ENCODE measurements around the gene DIAPH3.

DIAPH3 gene

DNA sequence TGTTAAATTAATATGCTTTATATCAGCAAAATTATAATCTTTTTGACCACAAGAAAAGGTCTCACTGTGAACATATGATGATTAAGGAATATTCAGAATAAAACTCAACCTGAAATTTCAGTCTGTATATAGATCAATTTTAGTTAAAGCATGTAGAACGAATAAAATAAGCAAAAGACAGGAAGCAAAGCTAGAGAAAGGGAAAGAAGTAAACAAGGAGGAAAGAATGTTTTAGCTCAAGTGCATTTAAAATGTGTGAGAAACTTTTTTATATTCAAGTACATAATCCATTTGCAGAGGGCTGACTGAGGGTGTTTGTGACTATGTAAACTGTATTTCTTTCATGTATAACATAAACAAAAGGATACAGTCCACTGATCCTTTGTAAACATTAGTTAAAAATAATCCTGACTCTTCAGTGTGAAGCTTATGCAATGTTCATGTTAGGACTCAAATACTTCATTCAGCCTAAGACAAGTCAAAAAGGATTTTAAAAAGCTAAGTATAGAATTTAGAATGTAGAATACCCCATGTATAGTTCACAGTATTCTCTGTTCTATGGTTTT, 472.1 kb downstream of the DIAPH3 start:
- in situ Hi-C loops (cut with HindIII; ENCODE audit: low sequenced_read_pairs): no loop called here
- DNase-seq (ENCODE audit: low read depth, low spot score): no peak
- H3K4me3 ChIP-seq (ENCODE audit: low read depth, low read length): no peak overlapping the region
- TF ChIP-seq, protein P1, sequence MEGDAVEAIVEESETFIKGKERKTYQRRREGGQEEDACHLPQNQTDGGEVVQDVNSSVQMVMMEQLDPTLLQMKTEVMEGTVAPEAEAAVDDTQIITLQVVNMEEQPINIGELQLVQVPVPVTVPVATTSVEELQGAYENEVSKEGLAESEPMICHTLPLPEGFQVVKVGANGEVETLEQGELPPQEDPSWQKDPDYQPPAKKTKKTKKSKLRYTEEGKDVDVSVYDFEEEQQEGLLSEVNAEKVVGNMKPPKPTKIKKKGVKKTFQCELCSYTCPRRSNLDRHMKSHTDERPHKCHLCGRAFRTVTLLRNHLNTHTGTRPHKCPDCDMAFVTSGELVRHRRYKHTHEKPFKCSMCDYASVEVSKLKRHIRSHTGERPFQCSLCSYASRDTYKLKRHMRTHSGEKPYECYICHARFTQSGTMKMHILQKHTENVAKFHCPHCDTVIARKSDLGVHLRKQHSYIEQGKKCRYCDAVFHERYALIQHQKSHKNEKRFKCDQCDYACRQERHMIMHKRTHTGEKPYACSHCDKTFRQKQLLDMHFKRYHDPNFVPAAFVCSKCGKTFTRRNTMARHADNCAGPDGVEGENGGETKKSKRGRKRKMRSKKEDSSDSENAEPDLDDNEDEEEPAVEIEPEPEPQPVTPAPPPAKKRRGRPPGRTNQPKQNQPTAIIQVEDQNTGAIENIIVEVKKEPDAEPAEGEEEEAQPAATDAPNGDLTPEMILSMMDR (IDR thresholded peaks at IDR 0.05; ENCODE audit: low read depth, low read length): no peak

DNA sequence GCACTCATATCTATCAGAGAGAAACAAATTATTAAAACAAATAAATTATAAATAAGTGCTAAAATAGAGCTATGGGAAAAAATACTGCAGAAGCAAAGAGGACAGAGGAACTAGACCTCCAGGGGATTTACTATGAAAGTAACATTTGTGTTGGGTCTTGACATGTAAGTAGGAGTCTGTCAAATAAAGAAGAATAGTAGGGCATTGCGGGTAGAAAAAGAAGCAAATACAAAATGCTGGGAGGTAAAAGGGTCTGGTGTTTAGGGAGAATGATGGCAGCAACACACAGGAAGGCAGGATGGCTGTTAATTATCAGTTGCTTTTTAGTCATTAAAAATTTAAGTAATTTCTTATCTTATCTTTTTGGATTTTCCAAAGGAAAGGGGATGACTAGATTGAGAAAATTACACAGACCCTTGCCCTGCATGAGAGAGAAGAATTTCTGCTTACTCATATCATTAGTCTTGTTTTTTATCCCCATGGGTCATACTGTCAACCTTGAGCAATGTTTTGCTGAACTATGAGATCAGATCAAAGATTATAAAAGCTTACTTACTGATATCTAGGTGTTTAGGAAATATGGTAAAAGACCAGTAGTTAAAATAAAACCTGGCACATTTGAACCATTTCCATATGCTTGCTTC, 472.7 kb downstream of the DIAPH3 start:
- no peak for DNase-seq (ENCODE audit: low read depth, low spot score)
- TF ChIP-seq, protein P1 (IDR thresholded peaks at IDR 0.05; ENCODE audit: low read depth, low read length): no peak
- H3K4me3 ChIP-seq (ENCODE audit: low read depth, low read length): no peak overlapping the region
- in situ Hi-C loops (cut with HindIII; ENCODE audit: low sequenced_read_pairs): no loop called here

DNA sequence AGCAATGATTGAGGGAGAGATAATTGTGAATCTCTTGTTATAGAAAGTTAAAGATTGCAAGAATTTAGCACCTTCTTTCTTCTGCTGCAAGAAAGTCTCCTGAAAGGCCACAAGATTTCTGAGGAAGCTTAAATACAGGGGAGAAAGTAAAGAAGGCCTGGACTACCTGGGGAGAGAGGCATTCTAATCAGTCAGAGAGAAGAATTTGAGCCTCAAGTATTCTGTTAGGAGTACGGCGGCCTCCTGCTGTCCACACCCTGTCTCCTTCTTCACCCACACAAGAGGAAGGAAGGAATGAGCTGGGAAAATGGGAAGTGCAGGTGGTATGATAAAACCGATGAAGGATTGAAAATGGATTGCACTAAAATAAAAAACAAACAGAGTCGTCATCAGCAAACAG, 474.7 kb downstream of the DIAPH3 start:
- in situ Hi-C loops (cut with HindIII; ENCODE audit: low sequenced_read_pairs): no loop called here
- no peak overlapping the region for H3K4me3 ChIP-seq (ENCODE audit: low read depth, low read length)
- TF ChIP-seq, protein P1 (IDR thresholded peaks at IDR 0.05; ENCODE audit: low read depth, low read length): no peak
- DNase-seq (ENCODE audit: low read depth, low spot score): no peak

DNA sequence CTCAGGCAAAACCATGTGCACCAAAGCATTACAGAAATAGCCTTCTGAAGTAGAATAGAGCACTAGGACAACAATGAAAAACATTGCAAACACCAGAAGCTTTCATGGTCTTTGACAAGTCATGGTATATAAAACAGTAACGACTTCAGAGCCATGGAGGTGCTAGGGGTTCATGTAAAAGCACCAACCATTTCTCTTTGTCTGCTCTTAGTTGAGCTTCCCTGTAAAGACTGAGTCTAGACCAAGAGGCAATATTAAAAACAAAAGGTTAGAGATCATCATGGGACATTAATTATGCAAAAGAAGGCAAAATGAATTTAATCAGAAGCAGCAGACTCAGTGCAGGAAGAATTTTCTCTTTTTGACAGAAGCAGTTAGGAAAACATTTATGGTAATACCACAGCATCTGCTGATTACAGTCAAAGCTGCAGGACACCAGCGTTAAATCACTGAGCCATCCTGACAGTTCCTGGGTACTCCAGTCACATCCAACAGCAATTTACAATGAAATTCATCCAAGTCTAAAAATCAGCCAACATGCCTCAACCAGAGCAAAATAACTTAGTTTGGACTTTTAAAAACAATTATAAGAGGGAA, 476.8 kb downstream of the DIAPH3 start:
- TF ChIP-seq, protein P1 (IDR thresholded peaks at IDR 0.05; ENCODE audit: low read depth, low read length): no peak
- H3K4me3 ChIP-seq (ENCODE audit: low read depth, low read length): no peak overlapping the region
- in situ Hi-C loops (cut with HindIII; ENCODE audit: low sequenced_read_pairs): no loop called here
- DNase-seq (ENCODE audit: low read depth, low spot score): no peak

DNA sequence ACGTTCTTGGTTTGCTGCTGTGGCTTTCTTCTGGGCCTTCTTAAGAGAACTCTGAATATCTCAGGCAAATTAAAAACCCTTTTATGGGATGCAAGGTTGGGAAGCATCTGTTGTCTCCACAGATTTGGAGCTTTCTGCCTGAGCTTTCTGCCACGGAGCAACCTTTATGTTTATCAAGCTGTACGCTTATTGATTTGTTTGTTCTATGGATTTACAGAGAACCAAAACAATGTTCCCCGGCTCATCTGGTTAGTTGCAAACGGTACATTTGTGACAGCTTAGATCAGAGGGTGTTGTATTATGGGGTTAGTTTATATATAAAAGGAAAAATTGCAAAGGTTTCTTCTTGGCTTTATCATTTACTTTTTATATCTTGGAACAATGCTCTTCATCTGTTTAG, 479.6 kb downstream of the DIAPH3 start:
- DNase-seq (ENCODE audit: low read depth, low spot score): no peak
- in situ Hi-C loops (cut with HindIII; ENCODE audit: low sequenced_read_pairs): no loop called here
- TF ChIP-seq, protein P1 (IDR thresholded peaks at IDR 0.05; ENCODE audit: low read depth, low read length): no peak
- H3K4me3 ChIP-seq (ENCODE audit: low read depth, low read length): no peak overlapping the region

DNA sequence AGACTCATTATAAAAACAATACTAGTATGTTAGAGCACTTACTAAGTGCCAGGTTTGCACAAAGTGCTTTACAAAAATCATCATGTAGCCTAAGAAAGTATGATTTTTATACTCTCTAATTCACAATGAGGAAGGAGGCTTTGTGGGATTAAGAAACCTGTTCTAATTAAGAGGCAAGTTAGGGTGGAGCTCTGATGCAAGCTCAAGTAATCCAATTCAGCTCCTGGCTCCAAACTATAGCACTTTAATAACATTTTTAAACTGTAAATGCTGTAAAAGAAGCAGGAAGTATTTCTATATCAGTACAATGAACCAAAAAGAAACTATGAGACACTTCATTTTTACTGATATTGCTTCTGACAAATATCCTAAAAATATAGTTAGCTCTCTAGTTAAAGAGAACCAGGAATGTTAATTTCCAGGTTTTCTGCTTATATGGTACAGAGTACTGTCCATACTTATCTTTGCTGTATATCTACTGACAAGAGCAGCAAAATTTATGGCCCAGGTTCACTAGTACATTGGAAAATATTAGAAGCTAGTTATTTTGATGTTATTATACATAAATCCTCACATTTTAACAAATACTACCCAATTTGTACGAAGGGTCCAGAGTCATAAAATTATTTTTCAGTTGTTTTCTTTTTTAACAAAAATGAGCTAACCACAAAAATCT, 482.0 kb downstream of the DIAPH3 start:
- DNase-seq (ENCODE audit: low read depth, low spot score): no peak
- in situ Hi-C loops (cut with HindIII; ENCODE audit: low sequenced_read_pairs): no loop called here
- TF ChIP-seq, protein P1 (IDR thresholded peaks at IDR 0.05; ENCODE audit: low read depth, low read length): no peak
- H3K4me3 ChIP-seq (ENCODE audit: low read depth, low read length): no peak overlapping the region
